ENCODE data around the gene AP5Z1. TPM values are rescaled to one million over a fixed set of nuclear protein-coding genes. Genes with fewer than 3 reads are reported as not detected.

The AP5Z1 gene
- total RNA-seq, 4 donors from 2014 or later = 25.7 to 37.3 (median 31.5) TPM

- Histone ChIP-seq H3K4me3 (no peak overlapping the region), H3K27ac (replicated peaks in 1 of 4) (peak overlapping the region in 2 of 4 donors; percentile 43 to 70), H3K4me1 (peaks cover 41 to 63% (median 55%) of the 10 kb centered on the region in 4 donors), H3K36me3 (peaks cover 15 to 66% (median 34%) of the 10 kb centered on the region in 4 donors), H3K27me3 (no peaks in the 10 kb centered on the region), H3K9me3 (no peaks in the 10 kb centered on the region)
- no peak for TF ChIP-seq POLR2AphosphoS5 (IDR thresholded peaks at IDR 0.05)
- no peak for TF ChIP-seq POLR2A (IDR thresholded peaks at IDR 0.05; ENCODE audit: low read depth)
- TF ChIP-seq EP300 (IDR thresholded peaks at IDR 0.05) = no peak
- no peak for TF ChIP-seq CTCF (IDR thresholded peaks at IDR 0.05)
- 93% methylated on average over 8 of the region's 20 CpGs for WGBS
- no peak for DNase-seq (ENCODE audit: extremely low spot score)
- intact Hi-C loops (cut with DNase I) = loop anchor here (5.0 kb wide), 1 partner anchor 109 kb away; no protein-coding TSS in a partner anchor
Observed at GRCh38 chr7:4751398-4751947, 23.9 kb upstream of the AP5Z1 start.

- Histone ChIP-seq H3K4me1 (peaks cover 18 to 40% (median 32%) of the 10 kb centered on the region in 4 donors), H3K36me3 (peaks cover 34 to 84% (median 51%) of the 10 kb centered on the region in 4 donors), H3K4me3 (no peak overlapping the region), H3K9me3 (no peaks in the 10 kb centered on the region), H3K27me3 (no peaks in the 10 kb centered on the region), H3K27ac (replicated peaks in 1 of 4) (peak overlapping the region; percentile 28 to 70 (median 46))
- no peak for DNase-seq (ENCODE audit: extremely low spot score)
- peak; percentile 87 to 94 (median 93) for TF ChIP-seq CTCF (IDR thresholded peaks at IDR 0.05)
- no peak for TF ChIP-seq POLR2A (IDR thresholded peaks at IDR 0.05; ENCODE audit: low read depth)
- TF ChIP-seq EP300 (IDR thresholded peaks at IDR 0.05) = no peak
- peak; percentile 35 to 63 for TF ChIP-seq POLR2AphosphoS5 (IDR thresholded peaks at IDR 0.05)
- intact Hi-C loops (cut with DNase I) = loop anchor here (2.0 to 5.0 kb wide), 2 partner anchors 71 to 112 kb away; partner anchors contain the start of gene FOXK1
- 53% methylated on average over 17 of the region's 31 CpGs for WGBS
Observed at GRCh38 chr7:4753598-4754432, 21.6 kb upstream of the AP5Z1 start.

GRCh38 chr7:4754433-4755010 is 20.9 kb upstream of the AP5Z1 start:
- no peak for DNase-seq (ENCODE audit: extremely low spot score)
- 93% methylated on average over 32 of the region's 36 CpGs for WGBS
- H3K36me3 ChIP-seq = peaks cover 41 to 84% (median 58%) of the 10 kb centered on the region in 4 donors
- intact Hi-C loops (cut with DNase I) = loop anchor here (5.0 kb wide), 1 partner anchor 112 kb away; no protein-coding TSS in a partner anchor
- TF ChIP-seq CTCF (IDR thresholded peaks at IDR 0.05) (no peak), POLR2AphosphoS5 (IDR thresholded peaks at IDR 0.05) (no peak), POLR2A (IDR thresholded peaks at IDR 0.05; ENCODE audit: low read depth) (no peak), EP300 (IDR thresholded peaks at IDR 0.05) (no peak)
- H3K4me1 ChIP-seq = peaks cover 14 to 33% (median 25%) of the 10 kb centered on the region in 4 donors
- no peaks in the 10 kb centered on the region for H3K27me3 ChIP-seq
- no peaks in the 10 kb centered on the region for H3K9me3 ChIP-seq
- no peak overlapping the region for H3K4me3 ChIP-seq
- peak overlapping the region in 2 of 4 donors; percentile 25 to 70 for H3K27ac ChIP-seq (replicated peaks in 1 of 4)

GRCh38 chr7:4755045-4755444 is 20.4 kb upstream of the AP5Z1 start:
- 87% methylated on average over 24 of the region's 24 CpGs for WGBS
- Histone ChIP-seq H3K27ac (replicated peaks in 1 of 4) (no peak overlapping the region), H3K9me3 (no peaks in the 10 kb centered on the region), H3K27me3 (no peaks in the 10 kb centered on the region), H3K4me3 (no peak overlapping the region), H3K36me3 (peaks cover 43 to 84% (median 63%) of the 10 kb centered on the region in 4 donors), H3K4me1 (peaks cover 14 to 28% (median 22%) of the 10 kb centered on the region in 4 donors)
- intact Hi-C loops (cut with DNase I) = no loop called here
- TF ChIP-seq EP300 (IDR thresholded peaks at IDR 0.05) (no peak), CTCF (IDR thresholded peaks at IDR 0.05) (no peak), POLR2A (IDR thresholded peaks at IDR 0.05; ENCODE audit: low read depth) (no peak), POLR2AphosphoS5 (IDR thresholded peaks at IDR 0.05) (no peak)
- DNase-seq (ENCODE audit: extremely low spot score) = no peak

Measured in esophagus muscularis mucosa (tissue), 4 donors.